Panc1 (cell line): ENCODE measurements around the gene ABHD12.

Experiments
- CTCF ChIP-seq: fragments of 450-650 bp; IDR thresholded peaks from 2 replicates; pipeline ENCODE4 v1.5.1; 2017; ENCODE audit warnings: mild to moderate bottlenecking
- POLR2AphosphoS5 ChIP-seq: IDR thresholded peaks from 2 replicates; pipeline ENCODE4 v1.6.1; 2012; ENCODE audit warnings: mild to moderate bottlenecking, low read depth, low read length, moderate library complexity
- SIN3A ChIP-seq: IDR thresholded peaks from 2 replicates; pipeline ENCODE4 v1.6.1; 2012; ENCODE audit warnings: low read depth, mild to moderate bottlenecking, low read length, moderate library complexity, borderline replicate concordance; ENCODE audit not compliant: insufficient read depth
- TCF7L2 ChIP-seq: IDR thresholded peaks from 2 replicates; pipeline ENCODE4 v1.6.1; 2011; ENCODE audit warnings: mild to moderate bottlenecking, low read depth, low read length, inconsistent platforms
- TF ChIP-seq, protein P1 (sequence below), 2 experiments: IDR thresholded peaks; 2 replicates each; pipeline ENCODE4 v1.6.1; 2011 to 2012; ENCODE audit warnings: low read depth in 2 of 2, control low read depth in 1 of 2, low read length in 1 of 2, mild to moderate bottlenecking in 1 of 2, moderate library complexity in 1 of 2; ENCODE audit not compliant: insufficient read depth in 1 of 2

DNA sequence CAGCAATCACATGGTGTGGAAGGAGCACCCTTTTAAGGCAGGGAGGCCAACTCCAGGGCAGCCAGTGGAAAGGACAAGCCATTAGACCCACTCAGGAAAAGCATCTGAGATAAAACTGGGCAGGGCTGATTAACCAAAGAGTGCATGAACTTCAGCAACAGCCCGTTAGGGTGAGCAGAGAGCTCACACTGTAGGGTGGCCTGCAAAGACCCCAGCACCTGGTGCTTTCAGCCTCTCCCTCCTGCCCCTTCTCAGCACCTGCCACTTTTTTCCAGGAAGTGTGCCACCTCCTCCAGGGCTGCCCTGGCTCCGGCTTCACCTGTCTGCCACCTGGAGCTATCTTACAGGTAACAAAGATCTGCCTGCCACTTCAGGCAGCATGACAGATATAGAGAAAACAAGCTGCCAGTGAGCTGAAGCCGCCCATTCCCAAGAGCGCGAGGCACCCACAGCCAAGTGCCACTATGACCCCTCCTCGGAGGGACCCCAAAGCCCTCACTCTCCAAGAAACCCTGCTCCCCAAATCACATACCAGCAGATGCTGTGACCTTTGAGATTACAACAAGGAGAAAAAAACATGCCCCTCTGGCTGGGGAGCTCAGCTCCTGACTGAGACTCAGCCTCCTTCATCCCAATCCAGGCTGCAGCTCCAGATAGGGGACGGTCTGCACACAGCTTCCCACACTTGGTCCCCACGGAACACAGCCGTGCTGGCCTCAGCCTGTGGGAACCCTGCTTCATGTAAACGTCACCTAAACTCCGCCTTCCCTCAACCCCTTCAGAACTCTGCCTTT lies 71.2 kb downstream of the ABHD12 start:
- TF ChIP-seq CTCF: no peak
- no peak for TF ChIP-seq POLR2AphosphoS5
- TF ChIP-seq, protein P1, sequence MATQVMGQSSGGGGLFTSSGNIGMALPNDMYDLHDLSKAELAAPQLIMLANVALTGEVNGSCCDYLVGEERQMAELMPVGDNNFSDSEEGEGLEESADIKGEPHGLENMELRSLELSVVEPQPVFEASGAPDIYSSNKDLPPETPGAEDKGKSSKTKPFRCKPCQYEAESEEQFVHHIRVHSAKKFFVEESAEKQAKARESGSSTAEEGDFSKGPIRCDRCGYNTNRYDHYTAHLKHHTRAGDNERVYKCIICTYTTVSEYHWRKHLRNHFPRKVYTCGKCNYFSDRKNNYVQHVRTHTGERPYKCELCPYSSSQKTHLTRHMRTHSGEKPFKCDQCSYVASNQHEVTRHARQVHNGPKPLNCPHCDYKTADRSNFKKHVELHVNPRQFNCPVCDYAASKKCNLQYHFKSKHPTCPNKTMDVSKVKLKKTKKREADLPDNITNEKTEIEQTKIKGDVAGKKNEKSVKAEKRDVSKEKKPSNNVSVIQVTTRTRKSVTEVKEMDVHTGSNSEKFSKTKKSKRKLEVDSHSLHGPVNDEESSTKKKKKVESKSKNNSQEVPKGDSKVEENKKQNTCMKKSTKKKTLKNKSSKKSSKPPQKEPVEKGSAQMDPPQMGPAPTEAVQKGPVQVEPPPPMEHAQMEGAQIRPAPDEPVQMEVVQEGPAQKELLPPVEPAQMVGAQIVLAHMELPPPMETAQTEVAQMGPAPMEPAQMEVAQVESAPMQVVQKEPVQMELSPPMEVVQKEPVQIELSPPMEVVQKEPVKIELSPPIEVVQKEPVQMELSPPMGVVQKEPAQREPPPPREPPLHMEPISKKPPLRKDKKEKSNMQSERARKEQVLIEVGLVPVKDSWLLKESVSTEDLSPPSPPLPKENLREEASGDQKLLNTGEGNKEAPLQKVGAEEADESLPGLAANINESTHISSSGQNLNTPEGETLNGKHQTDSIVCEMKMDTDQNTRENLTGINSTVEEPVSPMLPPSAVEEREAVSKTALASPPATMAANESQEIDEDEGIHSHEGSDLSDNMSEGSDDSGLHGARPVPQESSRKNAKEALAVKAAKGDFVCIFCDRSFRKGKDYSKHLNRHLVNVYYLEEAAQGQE (IDR thresholded peaks at IDR 0.05; ENCODE audit: insufficient read depth in 1 of 2, low read depth in 2 of 2, low read length in 1 of 2): no peak
- no peak for TF ChIP-seq TCF7L2
- no peak for TF ChIP-seq SIN3A
